Fibroblast of pulmonary artery (primary cell): Measurements from ENCODE around the gene TMEM59L.

Experiments
- DNase-seq: peaks from one replicate; pipeline ENCODE4 v3.0.0-alpha.2; 2010; ENCODE audit warnings: low read depth
- H3K4me3 ChIP-seq: replicated peaks from 2 replicates; pipeline ENCODE4 v1.5.1; 2011; ENCODE audit warnings: low read depth, mild to moderate bottlenecking, control low read depth, low read length, moderate library complexity
- CTCF ChIP-seq: IDR thresholded peaks from 2 replicates; pipeline ENCODE4 v1.5.1; 2011; ENCODE audit warnings: mild to moderate bottlenecking, control low read depth, low read length, inconsistent platforms; ENCODE audit errors: missing control alignments

TMEM59L gene

GRCh38 chr19:18607226-18608101 lies 5.2 kb upstream of the TMEM59L start:
- TF ChIP-seq CTCF, result no peak

GRCh38 chr19:18608102-18608804 lies 4.4 kb upstream of the TMEM59L start:
- DNase-seq, result no peak
- H3K4me3 ChIP-seq, result no peak overlapping the region
- TF ChIP-seq CTCF, result no peak

More at GRCh38 chr19:18607226-18608101, 5.2 kb upstream of the TMEM59L start:
- H3K4me3 ChIP-seq, result no peak overlapping the region
- no peak for DNase-seq

- H3K4me3 ChIP-seq, result no peak overlapping the region
- TF ChIP-seq CTCF, result no peak
- DNase-seq, result no peak
These were observed 3.6 kb upstream of the TMEM59L start for GRCh38 chr19:18608805-18609716.

- no peak for TF ChIP-seq CTCF
- DNase-seq, result no peak
- no peak overlapping the region for H3K4me3 ChIP-seq
These were observed 3.0 kb upstream of the TMEM59L start for GRCh38 chr19:18609717-18610051.

- H3K4me3 ChIP-seq, result no peak overlapping the region
- TF ChIP-seq CTCF, result no peak
- no peak for DNase-seq
These were observed 2.5 kb upstream of the TMEM59L start for GRCh38 chr19:18610245-18610555.

GRCh38 chr19:18610556-18611326 lies 1.9 kb upstream of the TMEM59L start:
- H3K4me3 ChIP-seq, result no peak overlapping the region
- no peak for TF ChIP-seq CTCF
- no peak for DNase-seq
